CD4-positive, alpha-beta T cell treated with Interleukin-6 at 100 ng/mL for 8 hours (primary cell): Measurements from ENCODE around the gene CHFR.
"Not testable (repeated sequence)": the region's sequence is repeated elsewhere in the genome, so short reads cannot be mapped to it uniquely, and the experiment has no call there.

Experiments used
- DNase-seq: peaks from one replicate; pipeline ENCODE4 v3.0.0-alpha.2; 2020; ENCODE audit warnings: mixed read lengths, low spot score

CHFR gene

GRCh38 chr12:132807295-132808092 lies 79.9 kb downstream of the CHFR start:
- no peak for DNase-seq

DNA sequence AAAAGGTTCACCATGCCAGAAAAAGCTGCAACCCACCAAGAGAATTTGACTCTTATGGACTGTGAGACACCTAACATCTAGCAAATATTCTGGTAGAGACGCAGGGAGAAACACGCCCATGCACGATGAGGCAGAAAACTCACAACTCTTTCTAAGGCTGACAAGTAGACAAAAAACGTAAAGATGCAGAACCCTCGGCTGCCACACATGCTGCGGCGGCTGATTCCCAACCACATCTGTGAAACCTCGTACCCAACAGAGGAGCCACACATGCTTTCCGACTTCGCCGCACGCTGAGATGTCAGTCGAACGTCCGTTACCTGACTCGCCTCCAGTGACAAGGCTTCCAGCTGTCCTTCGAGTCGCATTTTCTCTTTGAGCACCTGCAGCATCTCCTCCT lies 80.5 kb downstream of the CHFR start:
- DNase-seq: no peak

DNA sequence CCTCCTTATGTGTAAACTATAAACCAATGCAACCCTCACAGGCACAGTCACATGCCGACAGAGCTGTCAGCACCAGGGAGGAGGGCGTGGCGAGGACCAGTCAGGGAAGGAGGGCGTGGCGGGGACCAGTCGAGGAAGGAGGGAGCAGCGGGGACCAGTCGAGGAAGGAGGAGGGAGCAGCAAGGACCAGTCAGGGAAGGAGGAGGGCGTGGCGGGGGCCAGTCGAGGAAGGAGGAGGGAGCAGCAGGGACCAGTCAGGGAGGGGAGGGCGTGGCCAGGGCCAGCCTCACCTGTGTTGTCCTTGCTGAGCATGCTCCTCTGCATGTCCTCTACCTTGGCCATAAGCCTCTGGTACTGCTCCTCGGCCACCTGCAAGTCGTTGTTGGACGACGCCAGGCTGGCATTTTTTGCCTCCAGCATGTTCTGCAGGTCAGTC lies 83.0 kb downstream of the CHFR start:
- no peak for DNase-seq

DNA sequence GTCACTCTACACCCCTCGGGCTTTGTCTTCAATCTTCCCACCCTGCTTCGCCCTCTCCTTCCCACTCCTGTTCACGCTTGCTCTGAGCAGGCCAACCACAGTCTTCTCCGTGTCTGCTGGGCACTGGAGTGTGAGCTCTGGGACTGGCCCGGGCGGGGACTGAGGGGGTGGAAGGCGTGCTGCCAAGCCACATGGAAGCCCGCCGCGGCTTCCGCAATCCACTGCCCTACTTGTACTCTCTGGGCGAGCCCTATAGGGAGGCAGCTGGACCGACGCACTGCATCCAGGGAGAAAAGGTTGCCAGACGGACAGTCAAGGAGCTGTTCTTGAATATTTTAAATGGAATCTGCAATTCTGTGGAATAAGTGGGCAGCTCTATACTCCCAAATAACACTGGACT lies 83.5 kb downstream of the CHFR start:
- no peak for DNase-seq

- DNase-seq: no peak
Observed at GRCh38 chr12:132803125-132803524, 84.3 kb downstream of the CHFR start.

DNA sequence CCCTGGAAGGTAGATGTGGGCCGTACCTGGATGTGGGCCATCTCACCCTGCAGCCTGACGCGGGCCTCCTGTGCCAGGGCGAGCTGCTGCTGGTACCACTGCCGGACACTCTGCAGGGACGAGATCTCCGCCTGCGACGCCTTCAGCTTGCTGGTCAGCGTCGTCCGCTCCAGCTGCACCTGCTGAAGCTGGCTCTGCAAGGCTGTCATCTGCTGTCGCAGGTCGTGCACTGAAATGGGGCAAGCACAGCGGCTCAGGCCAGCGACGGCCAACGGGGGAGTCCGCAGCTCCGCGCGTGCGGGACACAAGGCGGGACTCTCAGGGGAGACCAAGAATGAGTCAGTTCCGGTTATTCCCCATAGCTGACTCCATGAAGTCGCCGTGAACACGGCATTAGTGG lies 85.7 kb downstream of the CHFR start:
- DNase-seq: no peak

DNA sequence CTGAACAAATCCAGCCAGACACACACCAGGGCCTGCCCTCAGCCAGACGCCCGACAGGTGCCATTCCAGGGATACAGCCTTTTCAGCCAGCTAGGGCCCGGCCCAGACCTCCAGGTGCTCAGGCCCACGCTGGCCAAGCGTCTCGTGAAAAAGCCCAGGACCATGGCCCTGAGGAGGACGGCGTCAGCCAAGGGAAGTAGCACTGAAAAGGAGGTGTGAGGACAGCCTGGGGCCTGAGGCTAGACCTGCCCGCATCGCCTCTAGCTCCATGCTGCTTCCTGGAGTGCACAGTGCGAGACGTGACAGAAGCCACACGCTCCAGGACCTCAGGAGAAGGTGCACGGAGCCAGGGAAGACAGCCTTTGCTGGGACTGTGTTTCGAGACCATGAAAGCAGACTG lies 88.6 kb downstream of the CHFR start:
- DNase-seq: no peak

- DNase-seq: no peak
Observed at GRCh38 chr12:132797820-132798570, 89.4 kb downstream of the CHFR start.

DNA sequence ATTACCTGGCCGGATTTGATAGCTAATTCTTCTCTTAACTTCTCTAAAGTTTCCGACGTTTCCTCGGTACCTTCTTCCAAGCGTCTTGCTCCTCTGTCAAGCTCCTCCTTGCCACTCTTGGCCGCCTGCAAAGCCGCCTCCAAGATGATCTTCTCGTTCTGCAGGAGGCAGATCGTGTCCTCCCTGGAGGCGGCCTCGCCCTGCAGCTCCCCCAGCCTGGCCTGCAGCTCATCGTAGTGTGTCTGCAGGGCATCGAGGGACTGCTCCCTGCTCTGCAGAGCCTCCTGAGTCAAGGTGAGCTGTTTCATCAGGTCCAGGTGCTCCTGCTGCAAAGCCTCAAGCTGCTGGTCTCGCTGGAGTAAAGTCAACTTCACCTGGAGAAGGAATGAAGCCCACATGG lies 91.6 kb downstream of the CHFR start:
- DNase-seq: no peak

GRCh38 chr12:132791940-132792339 lies 95.5 kb downstream of the CHFR start:
- not testable (repeated sequence) for DNase-seq

DNA sequence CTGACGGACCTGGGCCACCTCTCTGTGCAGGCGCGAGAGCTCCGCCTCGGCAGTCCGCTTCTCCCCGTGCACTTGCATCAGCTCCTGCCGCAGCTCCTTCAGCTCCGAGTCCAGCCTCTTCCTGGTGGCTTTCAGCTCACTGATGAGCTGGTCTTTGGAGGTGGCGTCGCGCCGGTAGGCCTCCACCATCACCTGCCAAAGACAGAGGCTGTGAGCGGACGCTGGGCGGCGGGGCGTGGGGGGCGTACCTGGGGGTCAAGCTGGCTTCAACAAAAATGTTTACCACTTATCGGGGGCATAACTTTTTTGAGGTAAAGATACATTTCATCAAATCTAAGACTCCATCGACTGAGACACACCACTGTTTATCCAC lies 98.3 kb downstream of the CHFR start:
- DNase-seq: no peak

DNA sequence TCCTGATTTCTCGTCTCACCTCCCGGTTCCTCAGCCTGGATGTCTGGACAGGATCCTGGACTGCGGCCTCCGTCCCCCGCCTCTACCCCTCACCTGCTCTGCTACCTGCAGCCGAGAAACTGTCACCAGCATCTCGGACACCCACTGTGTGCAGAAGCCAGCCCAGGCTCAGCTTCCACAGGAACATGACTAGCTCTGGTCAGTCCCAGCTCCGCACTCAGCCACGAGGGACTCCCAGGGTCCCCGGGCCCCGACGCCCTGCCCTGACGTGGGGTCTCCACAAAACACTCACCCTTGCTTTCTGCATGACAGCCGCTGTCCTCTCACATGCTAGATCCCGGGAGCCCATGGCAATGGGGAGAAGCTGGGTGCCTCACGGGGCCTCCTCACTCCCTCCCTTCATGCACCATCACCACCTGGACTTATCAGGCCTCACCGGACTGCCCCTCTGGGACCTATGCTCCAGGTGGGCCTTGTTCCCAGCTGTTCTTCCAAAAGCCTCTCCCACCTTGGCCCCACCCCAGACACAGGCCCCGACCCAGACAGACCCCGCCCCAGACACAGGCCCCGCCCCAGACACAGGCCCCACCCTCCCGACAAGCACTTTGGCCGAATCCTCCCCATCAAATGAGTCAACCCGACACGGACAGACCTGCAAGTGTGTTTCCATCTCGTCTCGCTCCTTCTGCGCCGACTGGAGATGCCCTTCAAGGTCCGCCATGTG lies 98.9 kb downstream of the CHFR start:
- no peak for DNase-seq

DNA sequence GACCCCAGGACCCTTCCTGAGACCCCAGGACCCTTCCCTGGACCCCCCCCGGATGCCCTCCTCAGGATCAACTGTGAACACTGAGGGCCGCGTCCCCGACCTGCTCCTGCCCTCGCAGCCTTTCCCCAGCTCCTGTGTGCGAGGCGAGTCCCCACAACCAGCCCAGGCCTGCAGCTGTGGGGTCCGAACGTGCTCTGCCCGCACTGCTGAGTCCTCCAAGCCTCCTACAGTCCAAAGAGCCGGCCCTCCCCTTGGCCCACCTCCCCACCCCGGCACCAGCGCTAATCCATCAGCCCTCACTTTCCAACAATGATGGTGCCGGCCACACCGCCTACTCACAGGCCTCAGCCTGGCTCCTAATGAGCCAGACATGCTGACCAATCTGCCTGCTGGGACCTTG lies 99.5 kb downstream of the CHFR start:
- DNase-seq: no peak

DNA sequence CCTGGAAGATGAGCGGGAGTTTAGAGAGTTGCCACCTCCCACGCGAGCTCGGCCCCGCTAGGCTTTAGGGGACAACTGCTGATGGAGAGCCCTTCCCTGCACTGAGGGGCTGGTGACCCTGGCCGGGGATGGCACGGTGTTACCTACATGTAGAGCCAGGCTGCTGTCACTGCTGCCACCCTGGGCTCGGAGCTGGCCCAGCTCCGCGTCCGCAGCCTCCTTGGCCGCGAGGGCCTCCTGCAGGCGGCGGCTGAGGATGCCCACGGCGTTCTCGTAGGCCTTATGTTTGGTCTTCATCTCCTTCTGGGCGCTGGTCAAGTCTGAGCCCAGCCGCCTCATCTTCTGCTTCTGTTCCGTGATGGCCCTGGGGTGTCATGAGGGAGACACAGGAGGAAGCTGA lies 101.2 kb downstream of the CHFR start:
- DNase-seq: no peak

DNA sequence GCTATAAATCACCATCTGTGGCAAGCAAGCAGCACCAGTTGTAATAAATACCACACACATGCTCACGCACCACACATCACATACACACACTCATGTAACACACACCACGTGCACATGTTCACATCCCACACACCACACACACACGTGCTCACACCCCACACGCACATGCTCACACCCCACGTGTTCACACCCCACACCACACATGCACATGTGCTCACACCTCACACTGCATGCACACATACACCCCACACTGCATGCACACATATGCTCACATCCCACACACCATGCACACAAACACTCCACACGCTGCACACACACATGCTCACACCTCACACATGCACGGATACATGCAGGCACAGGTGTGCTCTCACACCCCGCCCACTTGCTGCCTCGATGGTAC lies 102.8 kb downstream of the CHFR start:
- DNase-seq: no peak

DNA sequence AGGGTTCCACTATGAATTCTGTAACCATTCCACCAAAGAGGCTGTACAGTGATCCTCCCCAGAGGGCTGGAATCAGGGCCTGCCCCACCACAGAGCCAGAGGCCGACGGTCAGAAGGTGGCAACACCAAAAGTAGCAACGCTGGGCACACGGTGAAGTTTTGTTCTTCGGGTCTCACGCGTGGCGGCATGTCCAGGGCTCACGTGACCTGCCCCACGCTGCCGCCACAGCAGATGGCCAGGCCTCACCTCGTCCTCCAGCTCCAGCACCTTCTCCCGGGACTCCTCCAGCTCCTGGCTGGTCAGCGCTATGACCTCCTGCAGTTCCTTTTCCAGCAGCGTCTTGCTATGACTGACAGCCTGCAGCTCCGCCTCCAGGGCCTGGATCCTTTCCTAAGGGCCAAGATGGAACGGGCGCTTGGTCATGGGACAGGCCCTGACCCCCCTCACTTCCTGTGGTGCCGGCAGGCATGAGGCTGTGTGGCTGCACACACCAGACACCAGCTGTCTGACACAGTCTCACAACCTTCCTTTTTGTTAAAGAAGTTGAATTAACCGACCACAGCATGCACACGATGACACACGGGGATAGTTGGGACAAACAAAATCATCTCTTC lies 103.4 kb downstream of the CHFR start:
- DNase-seq: no peak
